DOHH2 (cell line): ENCODE data around the gene MMP23B.

Source experiments
- CTCF ChIP-seq: fragments of 200-600 bp; sonication (generic); IDR thresholded peaks from one replicate; pipeline ENCODE4 v1.5.1; 2014; ENCODE audit warnings: antibody characterized with exemption, mild to moderate bottlenecking, low read depth, low read length; ENCODE audit not compliant: poor library complexity, severe bottlenecking
- EZH2phosphoT487 ChIP-seq: fragments of 200-600 bp; sonication (generic); IDR thresholded peaks from 2 replicates; pipeline ENCODE4 v1.6.1; 2017; ENCODE audit warnings: borderline replicate concordance, mild to moderate bottlenecking, antibody characterized with exemption, low read length, moderate library complexity, mixed read lengths

- TF ChIP-seq CTCF: no peak
- no peak for TF ChIP-seq EZH2phosphoT487
Observed at GRCh38 chr1:1671365-1672119, 39.6 kb downstream of the MMP23B start.
